HUES48 (cell line): ENCODE results near the gene ZBTB49.

ENCODE experiments used
- H3K27ac ChIP-seq: one replicate; pipeline ENCODE4 v1.7.0; 2013; ENCODE audit warnings: low read depth, low read length, inconsistent platforms
- H3K27me3 ChIP-seq: 2 replicates; pipeline ENCODE4 v1.6.1; 2013; ENCODE audit warnings: mild to moderate bottlenecking, low read length; ENCODE audit not compliant: control insufficient read depth, insufficient read depth
- H3K36me3 ChIP-seq: 2 replicates; pipeline ENCODE4 v1.6.1; 2013; ENCODE audit warnings: low read length; ENCODE audit not compliant: control insufficient read depth, insufficient read depth
- H3K4me1 ChIP-seq: 2 replicates; pipeline ENCODE4 v1.6.1; 2013; ENCODE audit warnings: mild to moderate bottlenecking, low read length; ENCODE audit not compliant: control insufficient read depth, insufficient read depth
- H3K4me3 ChIP-seq: 2 replicates; pipeline ENCODE4 v1.5.1; 2013; ENCODE audit warnings: mild to moderate bottlenecking, low read depth, low read length
- H3K9ac ChIP-seq: 2 replicates; pipeline ENCODE4 v1.6.1; 2013; ENCODE audit warnings: mild to moderate bottlenecking, low read depth, low read length, moderate library complexity
- H3K9me3 ChIP-seq: 2 replicates; pipeline ENCODE4 v1.6.1; 2013; ENCODE audit warnings: low read length; ENCODE audit not compliant: control insufficient read depth, insufficient read depth

The ZBTB49 gene

GRCh38 chr4:4308800-4309441 is 18.9 kb downstream of the ZBTB49 start:
- no peaks in the 10 kb centered on the region for H3K27me3 ChIP-seq
- no peak overlapping the region for H3K4me3 ChIP-seq
- peaks cover 18% of the 10 kb centered on the region for H3K36me3 ChIP-seq
- no peak overlapping the region for H3K9ac ChIP-seq
- H3K27ac ChIP-seq, result no peak overlapping the region
- H3K9me3 ChIP-seq, result no peaks in the 10 kb centered on the region
- H3K4me1 ChIP-seq, result no peaks in the 10 kb centered on the region

GRCh38 chr4:4311193-4311592 is 21.1 kb downstream of the ZBTB49 start:
- Histone ChIP-seq H3K4me1 (no peaks in the 10 kb centered on the region), H3K27ac (no peak overlapping the region), H3K27me3 (no peaks in the 10 kb centered on the region), H3K36me3 (peaks cover 27% of the 10 kb centered on the region), H3K9me3 (no peaks in the 10 kb centered on the region), H3K9ac (no peak overlapping the region), H3K4me3 (no peak overlapping the region)

GRCh38 chr4:4315461-4316149 is 25.6 kb downstream of the ZBTB49 start:
- Histone ChIP-seq H3K36me3 (peaks cover 35% of the 10 kb centered on the region), H3K9me3 (no peaks in the 10 kb centered on the region), H3K4me1 (no peaks in the 10 kb centered on the region), H3K4me3 (no peak overlapping the region), H3K27ac (peak overlapping the region; percentile 34), H3K9ac (no peak overlapping the region), H3K27me3 (no peaks in the 10 kb centered on the region)

GRCh38 chr4:4316150-4316495 is 26.1 kb downstream of the ZBTB49 start:
- peaks cover 40% of the 10 kb centered on the region for H3K36me3 ChIP-seq
- H3K9me3 ChIP-seq, result no peaks in the 10 kb centered on the region
- H3K27me3 ChIP-seq, result no peaks in the 10 kb centered on the region
- H3K27ac ChIP-seq, result peak overlapping the region; percentile 54
- H3K4me1 ChIP-seq, result no peaks in the 10 kb centered on the region
- H3K9ac ChIP-seq, result no peak overlapping the region
- no peak overlapping the region for H3K4me3 ChIP-seq

GRCh38 chr4:4317496-4318232 is 27.6 kb downstream of the ZBTB49 start:
- Histone ChIP-seq H3K4me3 (no peak overlapping the region), H3K27ac (no peak overlapping the region), H3K9me3 (no peaks in the 10 kb centered on the region), H3K9ac (no peak overlapping the region), H3K4me1 (no peaks in the 10 kb centered on the region), H3K27me3 (no peaks in the 10 kb centered on the region), H3K36me3 (peaks cover 53% of the 10 kb centered on the region)

GRCh38 chr4:4320528-4320927 is 30.5 kb downstream of the ZBTB49 start:
- Histone ChIP-seq H3K4me3 (no peak overlapping the region), H3K27me3 (no peaks in the 10 kb centered on the region), H3K4me1 (no peaks in the 10 kb centered on the region), H3K36me3 (peaks cover 42% of the 10 kb centered on the region), H3K27ac (no peak overlapping the region), H3K9ac (no peak overlapping the region), H3K9me3 (no peaks in the 10 kb centered on the region)

- Histone ChIP-seq H3K27me3 (no peaks in the 10 kb centered on the region), H3K9me3 (no peaks in the 10 kb centered on the region), H3K4me3 (no peak overlapping the region), H3K27ac (no peak overlapping the region), H3K36me3 (peaks cover 36% of the 10 kb centered on the region), H3K9ac (no peak overlapping the region), H3K4me1 (no peaks in the 10 kb centered on the region)
Observed at GRCh38 chr4:4320951-4321714, 31.1 kb downstream of the ZBTB49 start.

GRCh38 chr4:4321951-4322688 is 32.1 kb downstream of the ZBTB49 start:
- peaks cover 26% of the 10 kb centered on the region for H3K36me3 ChIP-seq
- no peak overlapping the region for H3K4me3 ChIP-seq
- H3K4me1 ChIP-seq, result no peaks in the 10 kb centered on the region
- H3K9ac ChIP-seq, result no peak overlapping the region
- H3K27me3 ChIP-seq, result no peaks in the 10 kb centered on the region
- no peak overlapping the region for H3K27ac ChIP-seq
- H3K9me3 ChIP-seq, result no peaks in the 10 kb centered on the region

GRCh38 chr4:4323705-4324534 is 33.9 kb downstream of the ZBTB49 start:
- H3K27ac ChIP-seq, result peak overlapping the region; percentile 83
- H3K9ac ChIP-seq, result no peak overlapping the region
- peaks cover 21% of the 10 kb centered on the region for H3K36me3 ChIP-seq

GRCh38 chr4:4325321-4325720 is 35.3 kb downstream of the ZBTB49 start:
- H3K27me3 ChIP-seq, result no peaks in the 10 kb centered on the region
- H3K4me3 ChIP-seq, result no peak overlapping the region
- H3K9me3 ChIP-seq, result no peaks in the 10 kb centered on the region
- 0 out of 2 replicates have a peak, but pooled peaks cover 2% of the 10 kb centered on the region for H3K4me1 ChIP-seq
- no peak overlapping the region for H3K9ac ChIP-seq
- no peak overlapping the region for H3K27ac ChIP-seq
- peaks cover 21% of the 10 kb centered on the region for H3K36me3 ChIP-seq

More at GRCh38 chr4:4323705-4324534, 33.9 kb downstream of the ZBTB49 start:
- H3K9me3 ChIP-seq, result no peaks in the 10 kb centered on the region
- 0 out of 2 replicates have a peak, but pooled peaks cover 2% of the 10 kb centered on the region for H3K4me1 ChIP-seq
- no peak overlapping the region for H3K4me3 ChIP-seq
- H3K27me3 ChIP-seq, result no peaks in the 10 kb centered on the region
